Tibial nerve (tissue), 3 donors: ENCODE measurements around the gene EIF2S3.
"Not testable (repeated sequence)": the region's sequence is repeated elsewhere in the genome, so short reads cannot be mapped to it uniquely, and the experiment has no call there.

Source experiments
- CTCF ChIP-seq, 5 experiments: fragments of 200-600 bp in 3 of 5; fragments of 450-650 bp in 2 of 5; sonication (generic) in 3 of 5; IDR thresholded peaks; one replicate each; pipeline ENCODE4 v1.5.1; 2016 to 2019; ENCODE audit warnings: antibody characterized with exemption in 5 of 5, mild to moderate bottlenecking in 3 of 5, moderate library complexity in 2 of 5
- POLR2A ChIP-seq, 2 donors: fragments of 450-650 bp; IDR thresholded peaks; one replicate each; pipeline ENCODE4 v1.6.1; 2017; ENCODE audit warnings: antibody characterized with exemption in 2 of 2, mild to moderate bottlenecking in 2 of 2, moderate library complexity in 2 of 2

GRCh38 chrX:24049643-24050042 is 5.1 kb upstream of the EIF2S3 start:
- TF ChIP-seq POLR2A, CTCF (IDR thresholded peaks at IDR 0.05): not testable (repeated sequence)
